HEK293T (cell line): ENCODE measurements around the gene KMT2A.
A peak's percentile ranks its signal among the peaks of the same experiment; 100 is the strongest.

Experiments used
- CTCF ChIA-PET: fragments of 350-600 bp; formaldehyde crosslinking; extraction: SDS; loops from one replicate; lab custom pipeline; 2021; ENCODE audit warnings: antibody characterized with exemption, inconsistent platforms; lab: Yijun Ruan, JAX
- POLR2A ChIA-PET: fragments of 350-600 bp; formaldehyde crosslinking; extraction: SDS; loops from one replicate; lab custom pipeline; 2020; ENCODE audit warnings: antibody characterized with exemption, inconsistent platforms; lab: Yijun Ruan, JAX
- DNase-seq: peaks from one replicate; pipeline ENCODE4 v3.0.0; 2012; ENCODE audit warnings: mixed read lengths; ENCODE audit errors: extremely low spot score
- ARNT ChIP-seq: fragments of 450-650 bp; IDR thresholded peaks from 2 replicates; pipeline ENCODE4 v1.6.1; 2017; ENCODE audit warnings: mild to moderate bottlenecking
- BHLHE40 ChIP-seq: fragments of 450-650 bp; IDR thresholded peaks from 2 replicates; pipeline ENCODE4 v1.6.1; 2016; ENCODE audit warnings: mild to moderate bottlenecking, moderate library complexity, borderline replicate concordance
- CTBP1 ChIP-seq: fragments of 450-650 bp; IDR thresholded peaks from 2 replicates; pipeline ENCODE4 v1.6.1; 2016; ENCODE audit warnings: borderline replicate concordance
- ELF4 ChIP-seq: fragments of 450-650 bp; IDR thresholded peaks from 2 replicates; pipeline ENCODE4 v1.6.1; 2017; ENCODE audit warnings: antibody characterized with exemption
- FOXA1 ChIP-seq: fragments of 450-650 bp; IDR thresholded peaks from 2 replicates; pipeline ENCODE4 v1.6.1; 2016; ENCODE audit warnings: mild to moderate bottlenecking
- FOXK2 ChIP-seq: fragments of 450-650 bp; IDR thresholded peaks from 2 replicates; pipeline ENCODE4 v1.6.1; 2016; ENCODE audit warnings: mild to moderate bottlenecking
- FOXM1 ChIP-seq: fragments of 450-650 bp; IDR thresholded peaks from 2 replicates; pipeline ENCODE4 v1.6.1; 2017; ENCODE audit warnings: mild to moderate bottlenecking, borderline replicate concordance
- HDGF ChIP-seq: fragments of 450-650 bp; IDR thresholded peaks from 2 replicates; pipeline ENCODE4 v1.6.1; 2017; ENCODE audit warnings: antibody characterized with exemption, borderline replicate concordance
- L3MBTL2 ChIP-seq: fragments of 450-650 bp; conservative IDR thresholded peaks from 2 replicates; pipeline ENCODE4 v1.6.1; 2016; ENCODE audit warnings: mild to moderate bottlenecking
- LEF1 ChIP-seq: fragments of 450-650 bp; IDR thresholded peaks from 2 replicates; pipeline ENCODE4 v1.6.1; 2017; ENCODE audit warnings: mild to moderate bottlenecking, borderline replicate concordance
- NFRKB ChIP-seq: fragments of 450-650 bp; IDR thresholded peaks from 2 replicates; pipeline ENCODE4 v1.6.1; 2016; ENCODE audit warnings: mild to moderate bottlenecking, moderate library complexity
- PKNOX1 ChIP-seq: fragments of 450-650 bp; IDR thresholded peaks from 2 replicates; pipeline ENCODE4 v1.6.1; 2016
- SP1 ChIP-seq: fragments of 450-650 bp; IDR thresholded peaks from 2 replicates; pipeline ENCODE4 v1.6.1; 2017
- SUZ12 ChIP-seq: fragments of 450-650 bp; IDR thresholded peaks from 2 replicates; pipeline ENCODE4 v1.6.1; 2016; ENCODE audit warnings: mild to moderate bottlenecking
- TARDBP ChIP-seq: fragments of 450-650 bp; IDR thresholded peaks from 2 replicates; pipeline ENCODE4 v1.6.1; 2016
- ZNF384 ChIP-seq: fragments of 450-650 bp; IDR thresholded peaks from 2 replicates; pipeline ENCODE4 v1.6.1; 2016

Gene KMT2A

GRCh38 chr11:118430956-118431355 is 5.3 kb upstream of the KMT2A start:
- no peak for DNase-seq

GRCh38 chr11:118434123-118434552 is 2.2 kb upstream of the KMT2A start:
- no peak for TF ChIP-seq NFRKB
- TF ChIP-seq PKNOX1 = peak; percentile 34; the same call in 1 of the 2 replicates
- no peak for TF ChIP-seq FOXM1
- TF ChIP-seq L3MBTL2 = peak; percentile 94
- DNase-seq = no peak
- CTCF ChIA-PET = no interaction called here

More at GRCh38 chr11:118430956-118431355, 5.3 kb upstream of the KMT2A start:
- no peak for TF ChIP-seq BHLHE40
- no peak for TF ChIP-seq SUZ12
- no peak for TF ChIP-seq ELF4
- no peak for TF ChIP-seq L3MBTL2
- no peak for TF ChIP-seq TARDBP
- TF ChIP-seq SP1 = no peak
- TF ChIP-seq FOXK2 = no peak
- TF ChIP-seq PKNOX1 = no peak
- TF ChIP-seq FOXM1 = no peak
- no peak for TF ChIP-seq HDGF
- TF ChIP-seq LEF1 = no peak
- TF ChIP-seq FOXA1 = no peak
- TF ChIP-seq NFRKB = no peak
- no peak for TF ChIP-seq ARNT
- no peak for TF ChIP-seq ZNF384
- TF ChIP-seq CTBP1 = no peak
- ChIA-PET CTCF (interaction anchor here (0.7 to 1.4 kb wide), 3 partner anchors 32 to 232 kb away, joined by 3 to 4 read pairs (median 4); no protein-coding TSS in a partner anchor), POLR2A (no interaction called here)

GRCh38 chr11:118434553-118435289 is 1.6 kb upstream of the KMT2A start:
- CTCF ChIA-PET = interaction anchor here (0.6 kb wide), 1 partner anchor 21 kb away, joined by 3 read pairs; no protein-coding TSS in a partner anchor

More at GRCh38 chr11:118434123-118434552, 2.2 kb upstream of the KMT2A start:
- POLR2A ChIA-PET = interaction anchor here (1.8 kb wide), 2 partner anchors 29 to 34 kb away, joined by 5 read pairs; no protein-coding TSS in a partner anchor

GRCh38 chr11:118435290-118435892 is 901 bp upstream of the KMT2A start:
- no peak for TF ChIP-seq PKNOX1
- peak; percentile 57 for TF ChIP-seq L3MBTL2
- TF ChIP-seq LEF1 = no peak
- peak; percentile 54; the same call in 1 of the 2 replicates for TF ChIP-seq ARNT
- CTCF ChIA-PET = interaction anchor here (0.6 kb wide), 3 partner anchors 20 to 80 kb away, joined by 3 to 5 read pairs (median 3); no protein-coding TSS in a partner anchor
- POLR2A ChIA-PET = interaction anchor here (0.6 to 1.8 kb wide), 14 partner anchors 13 to 584 kb away, joined by 3 to 8 read pairs (median 4); partner anchors contain the start of gene TRAPPC4
- DNase-seq = peak; percentile 78

More at GRCh38 chr11:118434553-118435289, 1.6 kb upstream of the KMT2A start:
- TF ChIP-seq L3MBTL2 (peak; percentile 74), ELF4 (no peak)
- DNase-seq = peak; percentile 26
- POLR2A ChIA-PET = interaction anchor here (0.8 to 1.8 kb wide), 13 partner anchors 12 to 584 kb away, joined by 3 to 8 read pairs (median 5); partner anchors contain the start of gene TRAPPC4

GRCh38 chr11:118436639-118437207 is 431 bp downstream of the KMT2A start:
- peak; percentile 27 for DNase-seq
- no peak for TF ChIP-seq L3MBTL2
- ChIA-PET POLR2A (interaction anchor here (0.8 to 1.7 kb wide), 2 partner anchors 11 to 12 kb away, joined by 3 to 4 read pairs; no protein-coding TSS in a partner anchor), CTCF (no interaction called here)
